Vagina (tissue), 2 donors: ENCODE data around the gene ANKHD1. TPM values are rescaled to one million over a fixed set of nuclear protein-coding genes. Genes with fewer than 3 reads are reported as not detected.
"Not testable (repeated sequence)": the region's sequence is repeated elsewhere in the genome, so short reads cannot be mapped to it uniquely, and the experiment has no call there.

Experiments used
- DNase-seq, 2 donors: peaks; one replicate each; pipeline ENCODE4 v3.0.0-alpha.2; 2017; ENCODE audit errors: extremely low spot score in 2 of 2
- H3K27ac ChIP-seq: fragments of 200-600 bp; sonication (generic); one replicate; pipeline ENCODE4 v1.5.1; 2019
- H3K27me3 ChIP-seq: fragments of 200-600 bp; sonication (generic); one replicate; pipeline ENCODE4 v1.5.1; 2019
- H3K36me3 ChIP-seq, 2 donors: fragments of 200-600 bp; sonication (generic); one replicate each; pipeline ENCODE4 v1.5.1; 2017 to 2019
- H3K4me1 ChIP-seq: fragments of 200-600 bp; sonication (generic); one replicate; pipeline ENCODE4 v1.5.1; 2019
- H3K4me3 ChIP-seq, 2 donors: fragments of 200-600 bp; sonication (generic); 1 replicate in 1 of 2; 2 replicates in 1 of 2; pipeline ENCODE4 v1.5.1; 2016 to 2019
- H3K9me3 ChIP-seq: fragments of 200-600 bp; sonication (generic); one replicate; pipeline ENCODE4 v1.5.1; 2019
- POLR2A ChIP-seq, 2 donors: fragments of 450-650 bp; IDR thresholded peaks; one replicate each; pipeline ENCODE4 v1.6.1; 2017; ENCODE audit warnings: antibody characterized with exemption in 2 of 2, mild to moderate bottlenecking in 2 of 2, moderate library complexity in 2 of 2
- POLR2AphosphoS5 ChIP-seq, 2 donors: sonication (generic); formaldehyde crosslinking; IDR thresholded peaks; one replicate each; pipeline ENCODE4 v1.9.0; 2017; ENCODE audit warnings: antibody characterized with exemption in 2 of 2, mild to moderate bottlenecking in 2 of 2, low read depth in 1 of 2; ENCODE audit not compliant: insufficient read depth in 1 of 2
- intact Hi-C: fragments of 100-400 bp; cut with DNase I; formaldehyde crosslinking; loops from one replicate; pipeline ENCODE4 v1.15.1; 2023
- total RNA-seq: library from RNA; depleted of rRNA; stranded (reverse); fragments of >200 nt; gene quantifications from one replicate; pipeline ENCODE4 v1.2.3, GENCODE V29; 2016
- TF ChIP-seq, protein P1 (sequence below), 3 experiments: fragments of 450-650 bp in 2 of 3; fragments of 200-600 bp in 1 of 3; sonication (generic) in 1 of 3; IDR thresholded peaks; one replicate each; pipeline ENCODE4 v1.5.1; 2017 to 2019; ENCODE audit warnings: antibody characterized with exemption in 3 of 3, mild to moderate bottlenecking in 2 of 3, moderate library complexity in 2 of 3

Gene ANKHD1
- total RNA-seq, 1 donor from 2014 or later, result 140 TPM

DNA sequence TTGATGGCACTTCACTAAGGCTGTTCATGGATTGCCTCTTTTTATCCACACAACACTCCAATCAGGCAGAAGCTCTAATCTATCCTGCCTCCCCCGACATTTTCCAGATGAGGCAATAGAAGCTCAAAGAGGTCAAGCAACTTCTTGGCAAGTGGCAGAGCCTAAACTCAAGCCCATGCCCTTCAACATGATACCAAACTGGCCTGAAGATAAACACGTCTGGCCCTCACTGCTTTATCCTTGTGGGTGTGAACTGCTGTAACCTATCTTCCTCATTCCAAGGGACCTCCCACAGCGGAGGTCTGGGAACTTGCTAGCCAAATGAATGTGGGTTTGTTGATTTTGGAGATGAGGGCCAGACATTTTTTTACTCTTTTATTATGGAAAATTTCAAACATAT lies 172.5 kb downstream of the ANKHD1 start:
- Histone ChIP-seq H3K36me3 (peaks cover 0 to 3% of the 10 kb centered on the region in 2 donors), H3K4me1 (no peaks in the 10 kb centered on the region), H3K27me3 (no peaks in the 10 kb centered on the region), H3K27ac (no peak overlapping the region), H3K4me3 (no peak overlapping the region), H3K9me3 (no peaks in the 10 kb centered on the region)
- intact Hi-C loops, result no loop called here
- DNase-seq, result no peak
- TF ChIP-seq, protein P1, sequence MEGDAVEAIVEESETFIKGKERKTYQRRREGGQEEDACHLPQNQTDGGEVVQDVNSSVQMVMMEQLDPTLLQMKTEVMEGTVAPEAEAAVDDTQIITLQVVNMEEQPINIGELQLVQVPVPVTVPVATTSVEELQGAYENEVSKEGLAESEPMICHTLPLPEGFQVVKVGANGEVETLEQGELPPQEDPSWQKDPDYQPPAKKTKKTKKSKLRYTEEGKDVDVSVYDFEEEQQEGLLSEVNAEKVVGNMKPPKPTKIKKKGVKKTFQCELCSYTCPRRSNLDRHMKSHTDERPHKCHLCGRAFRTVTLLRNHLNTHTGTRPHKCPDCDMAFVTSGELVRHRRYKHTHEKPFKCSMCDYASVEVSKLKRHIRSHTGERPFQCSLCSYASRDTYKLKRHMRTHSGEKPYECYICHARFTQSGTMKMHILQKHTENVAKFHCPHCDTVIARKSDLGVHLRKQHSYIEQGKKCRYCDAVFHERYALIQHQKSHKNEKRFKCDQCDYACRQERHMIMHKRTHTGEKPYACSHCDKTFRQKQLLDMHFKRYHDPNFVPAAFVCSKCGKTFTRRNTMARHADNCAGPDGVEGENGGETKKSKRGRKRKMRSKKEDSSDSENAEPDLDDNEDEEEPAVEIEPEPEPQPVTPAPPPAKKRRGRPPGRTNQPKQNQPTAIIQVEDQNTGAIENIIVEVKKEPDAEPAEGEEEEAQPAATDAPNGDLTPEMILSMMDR (IDR thresholded peaks at IDR 0.05), result no peak
- TF ChIP-seq POLR2A (IDR thresholded peaks at IDR 0.05), result no peak
- no peak for TF ChIP-seq POLR2AphosphoS5 (IDR thresholded peaks at IDR 0.05; ENCODE audit: insufficient read depth in 1 of 2, low read depth in 1 of 2)

DNA sequence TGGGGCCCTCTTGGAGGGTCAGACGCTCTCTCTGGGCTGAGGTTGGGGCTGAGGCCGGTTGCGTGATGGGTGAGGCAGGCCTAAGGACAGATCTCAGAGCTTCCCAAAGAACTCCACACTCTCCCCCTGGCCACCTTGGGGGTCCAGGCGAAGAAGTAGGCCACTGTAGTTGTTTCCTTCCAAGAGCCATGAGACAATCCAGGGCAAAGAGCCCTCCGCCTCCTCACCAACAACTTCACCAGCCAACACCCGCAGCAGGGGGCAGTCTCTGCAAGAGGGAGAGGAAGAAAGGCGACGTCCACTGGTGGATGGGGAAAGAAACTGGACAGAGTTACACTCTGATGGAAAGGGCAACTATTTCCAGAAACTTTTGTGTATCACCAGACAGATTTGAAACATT lies 173.7 kb downstream of the ANKHD1 start:
- Histone ChIP-seq H3K9me3 (no peaks in the 10 kb centered on the region), H3K27me3 (no peaks in the 10 kb centered on the region), H3K4me1 (no peaks in the 10 kb centered on the region), H3K36me3 (no peaks in the 10 kb centered on the region), H3K27ac (no peak overlapping the region), H3K4me3 (no peak overlapping the region)
- intact Hi-C loops, result no loop called here
- no peak for DNase-seq
- TF ChIP-seq, protein P1 (IDR thresholded peaks at IDR 0.05), result no peak
- no peak for TF ChIP-seq POLR2A (IDR thresholded peaks at IDR 0.05)
- no peak for TF ChIP-seq POLR2AphosphoS5 (IDR thresholded peaks at IDR 0.05; ENCODE audit: insufficient read depth in 1 of 2, low read depth in 1 of 2)

DNA sequence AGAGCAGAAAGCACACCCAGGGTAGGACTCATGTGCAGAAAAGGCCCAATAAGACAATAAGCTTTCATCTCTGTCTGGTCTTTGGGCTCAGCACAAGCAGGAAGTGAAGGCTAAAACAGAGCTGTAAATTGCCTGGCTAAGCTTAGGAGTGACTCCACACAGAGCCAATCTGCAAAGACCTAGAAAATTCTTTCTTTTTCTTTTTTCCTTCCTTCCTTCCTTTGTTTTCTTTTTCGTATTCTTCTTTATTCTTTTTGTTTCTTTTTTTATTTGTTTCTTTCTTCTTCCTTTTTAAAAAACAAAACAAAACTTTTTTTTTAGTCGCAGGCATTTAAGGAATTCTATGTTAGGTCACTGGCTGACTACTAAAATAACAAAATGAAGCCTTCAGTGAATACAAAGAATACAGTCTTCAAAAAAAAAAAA lies 175.2 kb downstream of the ANKHD1 start:
- DNase-seq, result no peak
- intact Hi-C loops, result no loop called here
- H3K4me3 ChIP-seq, result no peak overlapping the region
- H3K27ac ChIP-seq, result no peak overlapping the region
- H3K9me3 ChIP-seq, result no peaks in the 10 kb centered on the region
- no peak for TF ChIP-seq POLR2A (IDR thresholded peaks at IDR 0.05)
- TF ChIP-seq POLR2AphosphoS5 (IDR thresholded peaks at IDR 0.05; ENCODE audit: insufficient read depth in 1 of 2, low read depth in 1 of 2), result no peak
- TF ChIP-seq, protein P1 (IDR thresholded peaks at IDR 0.05), result no peak
- H3K36me3 ChIP-seq, result no peaks in the 10 kb centered on the region
- no peaks in the 10 kb centered on the region for H3K27me3 ChIP-seq
- no peaks in the 10 kb centered on the region for H3K4me1 ChIP-seq

DNA sequence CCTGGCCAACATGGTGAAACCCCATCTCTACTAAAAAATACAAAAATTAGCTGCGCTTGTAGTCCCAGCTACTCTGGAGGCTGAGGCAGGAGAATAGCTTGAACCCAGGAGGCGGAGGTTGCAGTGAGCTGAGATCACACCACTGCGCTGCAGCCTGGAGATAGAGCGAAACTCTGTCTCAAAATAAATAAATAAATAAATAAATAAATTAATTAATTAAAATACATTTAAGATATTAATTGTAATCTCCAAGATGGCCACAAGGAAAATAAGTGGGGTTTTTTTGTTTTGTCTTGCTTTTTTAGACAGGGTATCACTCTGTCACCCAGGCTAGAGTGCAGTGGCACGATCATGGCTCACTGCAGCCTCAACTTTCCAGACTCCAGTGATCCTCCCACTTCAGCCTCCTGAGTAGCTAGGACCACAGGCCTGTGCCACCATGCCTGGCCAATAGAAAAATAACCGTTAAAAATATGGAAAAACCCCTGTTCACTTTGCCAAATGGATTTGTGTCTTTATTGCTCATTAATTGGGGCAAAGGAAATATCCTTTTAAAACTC lies 177.6 kb downstream of the ANKHD1 start:
- H3K27me3 ChIP-seq, H3K4me3 ChIP-seq, intact Hi-C loops, H3K36me3 ChIP-seq, H3K27ac ChIP-seq, H3K9me3 ChIP-seq, H3K4me1 ChIP-seq, DNase-seq: not testable (repeated sequence)

DNA sequence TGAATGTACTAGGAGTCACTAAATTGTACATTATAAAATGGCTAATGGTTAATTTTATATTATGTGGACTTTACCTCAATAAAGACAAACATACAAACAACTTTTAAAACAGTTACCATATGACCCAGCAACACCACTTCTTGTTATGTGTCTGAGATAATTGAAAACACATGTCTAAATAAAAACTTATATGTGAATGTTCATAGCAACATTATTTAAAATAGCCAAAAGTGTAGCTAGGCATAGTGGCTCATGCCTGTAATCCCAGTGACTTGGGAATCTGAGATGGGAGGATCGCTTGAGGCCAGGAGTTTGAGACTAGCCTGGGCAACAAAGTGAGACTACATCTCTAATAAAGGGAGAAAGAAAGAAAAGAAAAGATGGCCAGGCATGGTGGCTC lies 185.9 kb downstream of the ANKHD1 start:
- H3K27me3 ChIP-seq, result no peaks in the 10 kb centered on the region
- no peak for DNase-seq
- intact Hi-C loops, result no loop called here
- H3K36me3 ChIP-seq, result no peaks in the 10 kb centered on the region
- H3K4me3 ChIP-seq, result no peak overlapping the region
- no peaks in the 10 kb centered on the region for H3K9me3 ChIP-seq
- H3K4me1 ChIP-seq, result no peaks in the 10 kb centered on the region
- no peak overlapping the region for H3K27ac ChIP-seq
- TF ChIP-seq POLR2A (IDR thresholded peaks at IDR 0.05), result no peak
- no peak for TF ChIP-seq POLR2AphosphoS5 (IDR thresholded peaks at IDR 0.05; ENCODE audit: insufficient read depth in 1 of 2, low read depth in 1 of 2)
- TF ChIP-seq, protein P1 (IDR thresholded peaks at IDR 0.05), result no peak
